HEK293 (cell line): ENCODE results near the gene FPGS.

ENCODE experiments used
- CTCF ChIA-PET: fragments of 350-600 bp; formaldehyde crosslinking; extraction: SDS; loops from one replicate; lab custom pipeline; 2021; ENCODE audit warnings: antibody characterized with exemption; lab: Yijun Ruan, JAX
- POLR2A ChIA-PET: fragments of 300-600 bp; formaldehyde crosslinking; extraction: SDS; loops from one replicate; lab custom pipeline; 2020; ENCODE audit warnings: antibody characterized with exemption, inconsistent platforms; lab: Yijun Ruan, JAX
- H3K27ac ChIP-seq: fragments of 200-500 bp; sonication (Bioruptor generic); 2 replicates; pipeline ENCODE4 v1.5.1; 2014; ENCODE audit warnings: low read depth, low read length, control low read depth, inconsistent platforms; ENCODE audit errors: extremely low read depth
- H3K36me3 ChIP-seq, 2 experiments: fragments of 200-500 bp in 1 of 2; sonication (Bioruptor generic) in 1 of 2; 1 replicate in 1 of 2; 2 replicates in 1 of 2; pipeline ENCODE4 v1.5.1; 2014 to 2017; ENCODE audit warnings: inconsistent platforms in 2 of 2, low read length in 2 of 2; ENCODE audit not compliant: control insufficient read depth in 2 of 2, insufficient read depth in 1 of 2
- H3K4me1 ChIP-seq: fragments of 200-500 bp; sonication (Bioruptor generic); 2 replicates; pipeline ENCODE4 v1.5.1; 2014; ENCODE audit warnings: mild to moderate bottlenecking, low read length, inconsistent platforms; ENCODE audit not compliant: control insufficient read depth, insufficient read depth
- H3K4me3 ChIP-seq: 2 replicates; pipeline ENCODE4 v1.5.1; 2011; ENCODE audit warnings: low read depth, mild to moderate bottlenecking, control low read depth, low read length, moderate library complexity
- H3K9me3 ChIP-seq: fragments of 200-500 bp; sonication (Bioruptor generic); 2 replicates; pipeline ENCODE4 v1.5.1; 2014; ENCODE audit warnings: low read depth, low read length, inconsistent platforms; ENCODE audit not compliant: control insufficient read depth, insufficient read depth
- EGR2 ChIP-seq: fragments of 450-650 bp; formaldehyde crosslinking; IDR thresholded peaks from 2 replicates; pipeline ENCODE4 v1.5.1; 2016; ENCODE audit warnings: low read depth, missing biosample characterization, missing genetic modification characterization
- FEZF1 ChIP-seq: fragments of 450-650 bp; formaldehyde crosslinking; IDR thresholded peaks from 2 replicates; pipeline ENCODE4 v1.5.1; 2016; ENCODE audit warnings: missing biosample characterization, missing genetic modification characterization
- GLI4 ChIP-seq: fragments of 450-650 bp; formaldehyde crosslinking; IDR thresholded peaks from 2 replicates; pipeline ENCODE4 v1.5.1; 2016; ENCODE audit warnings: missing biosample characterization, missing genetic modification characterization
- IKZF3 ChIP-seq: fragments of 450-650 bp; IDR thresholded peaks from 2 replicates; pipeline ENCODE4 v1.5.0; 2018; ENCODE audit warnings: missing biosample characterization, mild to moderate bottlenecking, missing genetic modification characterization, moderate library complexity
- KLF17 ChIP-seq: fragments of 450-650 bp; formaldehyde crosslinking; IDR thresholded peaks from 2 replicates; pipeline ENCODE4 v1.5.1; 2016; ENCODE audit warnings: missing biosample characterization, missing genetic modification characterization
- KLF8 ChIP-seq: fragments of 450-650 bp; formaldehyde crosslinking; IDR thresholded peaks from 2 replicates; pipeline ENCODE4 v1.5.1; 2016; ENCODE audit warnings: missing biosample characterization, missing genetic modification characterization
- OVOL3 ChIP-seq: fragments of 450-650 bp; formaldehyde crosslinking; IDR thresholded peaks from 2 replicates; pipeline ENCODE4 v1.5.1; 2016; ENCODE audit warnings: missing biosample characterization, missing genetic modification characterization
- PRDM6 ChIP-seq: fragments of 450-650 bp; formaldehyde crosslinking; IDR thresholded peaks from 2 replicates; pipeline ENCODE4 v1.5.1; 2017; ENCODE audit warnings: missing biosample characterization, missing genetic modification characterization
- SALL2 ChIP-seq: fragments of 450-650 bp; formaldehyde crosslinking; IDR thresholded peaks from 2 replicates; pipeline ENCODE4 v1.5.0; 2017; ENCODE audit warnings: missing biosample characterization, mild to moderate bottlenecking, missing genetic modification characterization, borderline replicate concordance
- SP2 ChIP-seq: fragments of 450-650 bp; formaldehyde crosslinking; IDR thresholded peaks from 2 replicates; pipeline ENCODE4 v1.5.1; 2016; ENCODE audit warnings: missing biosample characterization, missing genetic modification characterization
- YY1 ChIP-seq: fragments of 450-650 bp; formaldehyde crosslinking; IDR thresholded peaks from 2 replicates; pipeline ENCODE4 v1.5.1; 2018; ENCODE audit warnings: missing biosample characterization, missing genetic modification characterization
- ZBTB1 ChIP-seq: fragments of 450-650 bp; formaldehyde crosslinking; IDR thresholded peaks from 2 replicates; pipeline ENCODE4 v1.5.1; 2016; ENCODE audit warnings: missing biosample characterization, missing genetic modification characterization
- ZBTB21 ChIP-seq: fragments of 450-650 bp; formaldehyde crosslinking; IDR thresholded peaks from 2 replicates; pipeline ENCODE4 v1.5.1; 2017; ENCODE audit warnings: missing biosample characterization, missing genetic modification characterization
- ZBTB48 ChIP-seq: fragments of 450-650 bp; formaldehyde crosslinking; IDR thresholded peaks from 2 replicates; pipeline ENCODE4 v1.5.1; 2016; ENCODE audit warnings: missing biosample characterization, missing genetic modification characterization
- ZBTB6 ChIP-seq: fragments of 450-650 bp; formaldehyde crosslinking; IDR thresholded peaks from 2 replicates; pipeline ENCODE4 v1.5.1; 2017; ENCODE audit warnings: missing biosample characterization, missing genetic modification characterization
- ZNF112 ChIP-seq: fragments of 450-650 bp; formaldehyde crosslinking; IDR thresholded peaks from 2 replicates; pipeline ENCODE4 v1.5.0; 2017; ENCODE audit warnings: missing biosample characterization, missing genetic modification characterization
- ZNF132 ChIP-seq: fragments of 450-650 bp; formaldehyde crosslinking; IDR thresholded peaks from 2 replicates; pipeline ENCODE4 v1.5.1; 2017; ENCODE audit warnings: missing biosample characterization, missing genetic modification characterization, borderline replicate concordance
- ZNF155 ChIP-seq: fragments of 450-650 bp; formaldehyde crosslinking; IDR thresholded peaks from 2 replicates; pipeline ENCODE4 v1.5.1; 2016; ENCODE audit warnings: missing biosample characterization, missing genetic modification characterization
- ZNF174 ChIP-seq: fragments of 450-650 bp; formaldehyde crosslinking; IDR thresholded peaks from 2 replicates; pipeline ENCODE4 v1.5.0; 2017; ENCODE audit warnings: missing biosample characterization, mild to moderate bottlenecking, missing genetic modification characterization
- ZNF202 ChIP-seq: fragments of 450-650 bp; formaldehyde crosslinking; IDR thresholded peaks from 2 replicates; pipeline ENCODE4 v1.5.1; 2016; ENCODE audit warnings: missing biosample characterization, missing genetic modification characterization, borderline replicate concordance
- ZNF223 ChIP-seq: fragments of 450-650 bp; formaldehyde crosslinking; IDR thresholded peaks from 2 replicates; pipeline ENCODE4 v1.5.1; 2016; ENCODE audit warnings: missing biosample characterization, missing genetic modification characterization
- ZNF23 ChIP-seq: fragments of 450-650 bp; formaldehyde crosslinking; IDR thresholded peaks from 2 replicates; pipeline ENCODE4 v1.5.1; 2016; ENCODE audit warnings: missing biosample characterization, missing genetic modification characterization, borderline replicate concordance
- ZNF426 ChIP-seq: fragments of 450-650 bp; formaldehyde crosslinking; IDR thresholded peaks from 2 replicates; pipeline ENCODE4 v1.5.1; 2017; ENCODE audit warnings: missing biosample characterization, missing genetic modification characterization, mild to moderate bottlenecking, inconsistent platforms, moderate library complexity
- ZNF433 ChIP-seq: fragments of 450-650 bp; formaldehyde crosslinking; IDR thresholded peaks from 2 replicates; pipeline ENCODE4 v1.5.1; 2016; ENCODE audit warnings: missing biosample characterization, missing genetic modification characterization, low read depth
- ZNF473 ChIP-seq: fragments of 450-650 bp; formaldehyde crosslinking; IDR thresholded peaks from 2 replicates; pipeline ENCODE4 v1.5.1; 2017; ENCODE audit warnings: missing biosample characterization, missing genetic modification characterization
- ZNF513 ChIP-seq: fragments of 450-650 bp; IDR thresholded peaks from 2 replicates; pipeline ENCODE4 v1.5.1; 2018; ENCODE audit warnings: missing biosample characterization, missing genetic modification characterization
- ZNF529 ChIP-seq: fragments of 450-650 bp; formaldehyde crosslinking; IDR thresholded peaks from 2 replicates; pipeline ENCODE4 v1.5.1; 2017; ENCODE audit warnings: missing genetic modification characterization, missing biosample characterization; ENCODE audit not compliant: insufficient replicate concordance
- ZNF544 ChIP-seq: fragments of 450-650 bp; formaldehyde crosslinking; IDR thresholded peaks from 2 replicates; pipeline ENCODE4 v1.5.0; 2017; ENCODE audit warnings: missing biosample characterization, missing genetic modification characterization
- ZNF626 ChIP-seq: fragments of 450-650 bp; sonication (Bioruptor Pico); formaldehyde crosslinking; IDR thresholded peaks from 2 replicates; pipeline ENCODE4 v1.5.1; 2018; ENCODE audit warnings: missing biosample characterization, missing genetic modification characterization, inconsistent platforms
- ZNF677 ChIP-seq: fragments of 450-650 bp; IDR thresholded peaks from 2 replicates; pipeline ENCODE4 v1.5.0; 2018; ENCODE audit warnings: missing biosample characterization, mild to moderate bottlenecking, missing genetic modification characterization, moderate library complexity
- ZNF785 ChIP-seq: fragments of 450-650 bp; formaldehyde crosslinking; IDR thresholded peaks from 2 replicates; pipeline ENCODE4 v1.5.1; 2016; ENCODE audit warnings: missing biosample characterization, missing genetic modification characterization

Gene FPGS

GRCh38 chr9:127791085-127791484 is 11.6 kb upstream of the FPGS start:
- CTCF ChIA-PET, result no interaction called here
- H3K9me3 ChIP-seq, result no peaks in the 10 kb centered on the region
- TF ChIP-seq PRDM6 (tag by site-specific recombination) (no peak), KLF17 (tag by site-specific recombination) (no peak), SALL2 (tag by site-specific recombination) (no peak), ZNF112 (tag by site-specific recombination) (no peak), ZNF426 (no peak), EGR2 (tag by site-specific recombination) (no peak), ZNF473 (no peak), ZNF677 (tag by site-specific recombination) (no peak), ZBTB48 (no peak), ZNF513 (tag by site-specific recombination) (no peak), GLI4 (tag by site-specific recombination) (no peak), ZNF433 (tag by site-specific recombination) (no peak), ZNF529 (tag by site-specific recombination) (no peak), IKZF3 (tag by site-specific recombination) (no peak), ZNF785 (no peak), ZNF23 (tag by site-specific recombination) (no peak), OVOL3 (tag by site-specific recombination) (no peak), ZNF132 (tag by site-specific recombination) (no peak), ZNF155 (no peak)
- no peak overlapping the region for H3K27ac ChIP-seq
- H3K4me1 ChIP-seq, result no peaks in the 10 kb centered on the region
- peaks cover 16 to 67% of the 10 kb centered on the region in 2 experiments for H3K36me3 ChIP-seq
- POLR2A ChIA-PET, result interaction anchor here (3.0 kb wide), 1 partner anchor 11 kb away, joined by 28 read pairs; the partner anchor contains the start of gene FPGS
- no peak overlapping the region for H3K4me3 ChIP-seq

GRCh38 chr9:127792417-127793031 is 10.2 kb upstream of the FPGS start:
- Histone ChIP-seq H3K27ac (no peak overlapping the region), H3K4me3 (no peak overlapping the region), H3K36me3 (peaks cover 16 to 59% of the 10 kb centered on the region in 2 experiments), H3K9me3 (no peaks in the 10 kb centered on the region), H3K4me1 (no peaks in the 10 kb centered on the region)
- ChIA-PET POLR2A (interaction anchor here (0.6 to 3.0 kb wide), 9 partner anchors 10 to 395 kb away, joined by 3 to 28 read pairs (median 4); partner anchors contain the start of genes FPGS and TOR2A), CTCF (interaction anchor here (0.6 to 1.7 kb wide), 7 partner anchors 8 to 325 kb away, joined by 3 to 8 read pairs (median 4); partner anchors contain the start of gene TOR2A)
- no peak for TF ChIP-seq ZNF174 (tag by site-specific recombination)
- no peak for TF ChIP-seq ZNF473
- no peak for TF ChIP-seq ZNF202
- TF ChIP-seq ZNF626, result no peak
- no peak for TF ChIP-seq FEZF1 (tag by site-specific recombination)
- no peak for TF ChIP-seq ZNF544 (tag by site-specific recombination)
- TF ChIP-seq KLF8, result no peak
- no peak for TF ChIP-seq ZBTB21 (tag by site-specific recombination)
- no peak for TF ChIP-seq SP2
- no peak for TF ChIP-seq ZBTB6 (tag by site-specific recombination)
- TF ChIP-seq ZNF223 (tag by site-specific recombination), result no peak
- no peak for TF ChIP-seq YY1 (tag by site-specific recombination)
- TF ChIP-seq ZBTB1 (tag by site-specific recombination), result no peak
